MM.1S (cell line): Measurements from ENCODE around the gene RPH3AL.

ENCODE experiments used
- DNase-seq: peaks from one replicate; pipeline ENCODE4 v3.0.0-alpha.2; 2015
- H2AFZ ChIP-seq: fragments of 300-600 bp; sonication (generic); 2 replicates; pipeline ENCODE4 v1.6.0; 2016; ENCODE audit warnings: antibody characterized with exemption, low read length
- H3F3A ChIP-seq: fragments of 300-600 bp; sonication (generic); 2 replicates; pipeline ENCODE4 v1.6.1; 2016; ENCODE audit warnings: mild to moderate bottlenecking, antibody characterized with exemption, low read length, moderate library complexity, mixed read lengths; ENCODE audit not compliant: insufficient read depth
- H3K27ac ChIP-seq: fragments of 300-600 bp; sonication (generic); 2 replicates; pipeline ENCODE4 v1.5.1; 2016; ENCODE audit warnings: mild to moderate bottlenecking, low read length
- H3K27me3 ChIP-seq: fragments of 300-600 bp; sonication (generic); replicated peaks from 2 replicates; pipeline ENCODE4 v1.6.0; 2016; ENCODE audit warnings: low read length; ENCODE audit not compliant: insufficient read depth
- H3K36me3 ChIP-seq: fragments of 300-600 bp; sonication (generic); replicated peaks from 2 replicates; pipeline ENCODE4 v1.6.1; 2016; ENCODE audit warnings: mild to moderate bottlenecking, low read length, mixed read lengths; ENCODE audit not compliant: insufficient read depth
- H3K4me1 ChIP-seq: fragments of 300-600 bp; sonication (generic); 2 replicates; pipeline ENCODE4 v1.6.1; 2016; ENCODE audit warnings: low read length, mixed read lengths
- H3K4me2 ChIP-seq: fragments of 300-600 bp; sonication (generic); 2 replicates; pipeline ENCODE4 v1.6.0; 2016; ENCODE audit warnings: low read depth, low read length
- H3K4me3 ChIP-seq: fragments of 300-600 bp; sonication (generic); 2 replicates; pipeline ENCODE4 v1.5.1; 2016; ENCODE audit warnings: low read length, mixed read lengths
- H3K79me2 ChIP-seq: fragments of 300-600 bp; sonication (generic); 2 replicates; pipeline ENCODE4 v1.6.1; 2016; ENCODE audit warnings: mixed run types, low read length, mixed read lengths
- H3K9ac ChIP-seq: fragments of 300-600 bp; sonication (generic); 2 replicates; pipeline ENCODE4 v1.6.1; 2016; ENCODE audit warnings: low read length, mixed read lengths
- H3K9me2 ChIP-seq: fragments of 300-600 bp; sonication (generic); replicated peaks from 2 replicates; pipeline ENCODE4 v1.6.1; 2016; ENCODE audit warnings: mild to moderate bottlenecking, low read length, mixed read lengths; ENCODE audit not compliant: insufficient read depth
- H3K9me3 ChIP-seq: fragments of 300-600 bp; sonication (generic); replicated peaks from 2 replicates; pipeline ENCODE4 v1.6.1; 2016; ENCODE audit warnings: mild to moderate bottlenecking, low read length, mixed read lengths; ENCODE audit not compliant: insufficient read depth
- H4K20me1 ChIP-seq: fragments of 300-600 bp; sonication (generic); 2 replicates; pipeline ENCODE4 v1.6.1; 2016; ENCODE audit warnings: mild to moderate bottlenecking, low read length, moderate library complexity, mixed read lengths; ENCODE audit not compliant: insufficient read depth
- EZH2 ChIP-seq: fragments of 300-600 bp; sonication (generic); optimal IDR thresholded peaks from 2 replicates; pipeline ENCODE3; 2017; ENCODE audit warnings: low read depth, mild to moderate bottlenecking, antibody characterized with exemption, low read length, mixed read lengths
- EZH2phosphoT487 ChIP-seq: fragments of 300-600 bp; sonication (generic); IDR thresholded peaks from 2 replicates; pipeline ENCODE4 v1.6.1; 2018; ENCODE audit warnings: antibody characterized with exemption, low read length
- TF ChIP-seq, protein P1 (sequence below): fragments of 300-600 bp; sonication (generic); IDR thresholded peaks from 2 replicates; pipeline ENCODE4 v1.5.1; 2016; ENCODE audit warnings: antibody characterized with exemption, low read length, mixed read lengths

Gene RPH3AL

DNA sequence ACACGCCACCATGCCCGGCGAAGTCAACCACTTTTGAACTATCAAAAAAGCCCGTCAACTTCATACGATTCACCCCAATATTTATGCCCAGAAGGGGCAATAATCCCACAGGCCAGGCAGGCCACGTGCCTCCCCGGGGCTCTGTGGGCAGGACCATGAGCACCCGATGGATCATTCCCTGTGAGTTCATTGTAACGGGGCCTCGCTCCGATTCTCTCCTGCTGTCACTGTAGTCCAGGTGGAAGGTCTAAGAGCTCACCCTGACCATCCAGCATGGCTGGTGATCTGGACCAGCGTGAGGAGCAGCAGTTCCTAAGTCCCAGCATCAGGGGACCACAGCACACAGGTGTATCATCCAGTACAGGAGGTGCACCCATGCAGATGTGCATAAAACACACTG is 93.7 kb downstream of the RPH3AL start:
- Histone ChIP-seq H3K36me3 (no peaks in the 10 kb centered on the region), H3F3A (no peaks in the 10 kb centered on the region), H3K9me3 (no peaks in the 10 kb centered on the region), H3K79me2 (no peaks in the 10 kb centered on the region), H3K9ac (no peak overlapping the region), H4K20me1 (no peaks in the 10 kb centered on the region), H3K27ac (no peak overlapping the region), H3K4me1 (no peaks in the 10 kb centered on the region), H2AFZ (no peak overlapping the region), H3K4me2 (no peak overlapping the region), H3K9me2 (no peaks in the 10 kb centered on the region), H3K27me3 (peaks cover 58% of the 10 kb centered on the region), H3K4me3 (no peak overlapping the region)
- TF ChIP-seq, protein P1, sequence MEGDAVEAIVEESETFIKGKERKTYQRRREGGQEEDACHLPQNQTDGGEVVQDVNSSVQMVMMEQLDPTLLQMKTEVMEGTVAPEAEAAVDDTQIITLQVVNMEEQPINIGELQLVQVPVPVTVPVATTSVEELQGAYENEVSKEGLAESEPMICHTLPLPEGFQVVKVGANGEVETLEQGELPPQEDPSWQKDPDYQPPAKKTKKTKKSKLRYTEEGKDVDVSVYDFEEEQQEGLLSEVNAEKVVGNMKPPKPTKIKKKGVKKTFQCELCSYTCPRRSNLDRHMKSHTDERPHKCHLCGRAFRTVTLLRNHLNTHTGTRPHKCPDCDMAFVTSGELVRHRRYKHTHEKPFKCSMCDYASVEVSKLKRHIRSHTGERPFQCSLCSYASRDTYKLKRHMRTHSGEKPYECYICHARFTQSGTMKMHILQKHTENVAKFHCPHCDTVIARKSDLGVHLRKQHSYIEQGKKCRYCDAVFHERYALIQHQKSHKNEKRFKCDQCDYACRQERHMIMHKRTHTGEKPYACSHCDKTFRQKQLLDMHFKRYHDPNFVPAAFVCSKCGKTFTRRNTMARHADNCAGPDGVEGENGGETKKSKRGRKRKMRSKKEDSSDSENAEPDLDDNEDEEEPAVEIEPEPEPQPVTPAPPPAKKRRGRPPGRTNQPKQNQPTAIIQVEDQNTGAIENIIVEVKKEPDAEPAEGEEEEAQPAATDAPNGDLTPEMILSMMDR = no peak
- TF ChIP-seq EZH2phosphoT487 (no peak), EZH2 (no peak)
- DNase-seq = no peak

- H3K4me1 ChIP-seq = no peaks in the 10 kb centered on the region
- no peaks in the 10 kb centered on the region for H3K36me3 ChIP-seq
- no peaks in the 10 kb centered on the region for H3F3A ChIP-seq
- no peak overlapping the region for H3K27ac ChIP-seq
- H3K9me3 ChIP-seq = no peaks in the 10 kb centered on the region
- DNase-seq = no peak
- no peak overlapping the region for H2AFZ ChIP-seq
- H3K4me3 ChIP-seq = no peak overlapping the region
- no peak overlapping the region for H3K9ac ChIP-seq
- peaks cover 52% of the 10 kb centered on the region for H3K27me3 ChIP-seq
- no peaks in the 10 kb centered on the region for H3K79me2 ChIP-seq
- H3K4me2 ChIP-seq = no peak overlapping the region
- no peak for TF ChIP-seq EZH2phosphoT487
- TF ChIP-seq, protein P1 = no peak
- no peak for TF ChIP-seq EZH2
- no peaks in the 10 kb centered on the region for H3K9me2 ChIP-seq
- no peaks in the 10 kb centered on the region for H4K20me1 ChIP-seq
Measured at GRCh38 chr17:258045-258734, 94.4 kb downstream of the RPH3AL start.

DNA sequence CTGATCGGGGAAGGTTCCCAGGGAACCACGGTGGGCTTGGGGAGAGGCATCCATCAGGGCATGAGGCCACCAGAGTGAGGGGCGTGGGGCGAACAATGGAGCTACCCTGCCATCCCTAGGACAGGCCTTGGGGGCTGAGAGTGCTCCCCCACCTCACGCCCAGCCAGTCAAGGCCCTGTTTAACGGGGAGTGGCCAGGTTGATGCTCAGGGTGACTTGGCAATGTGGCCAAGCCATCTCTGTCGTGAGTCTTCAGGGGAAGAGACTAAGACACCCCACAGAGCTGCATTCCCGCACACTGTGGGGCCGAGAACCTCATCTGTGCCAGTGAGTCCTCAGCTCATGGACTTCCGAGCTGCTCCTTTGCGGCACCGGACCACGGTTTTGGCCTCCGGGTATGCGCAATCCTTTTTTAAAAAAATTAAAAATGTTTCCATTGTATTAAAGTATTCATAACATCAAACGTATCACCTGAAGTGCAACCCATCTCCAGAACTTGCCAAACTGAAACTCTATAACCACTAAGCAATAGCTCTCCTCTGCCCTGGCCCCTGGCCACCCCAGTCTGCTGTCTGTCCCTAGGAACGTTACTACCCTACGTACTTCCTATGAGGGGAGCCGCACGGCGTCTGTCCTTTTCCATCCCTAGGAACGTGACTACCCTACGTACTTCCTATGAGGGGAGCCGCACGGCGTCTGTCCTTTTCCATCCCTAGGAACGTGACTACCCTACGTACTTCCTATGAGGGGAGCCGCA is 99.3 kb downstream of the RPH3AL start:
- TF ChIP-seq, protein P1 = no peak
- TF ChIP-seq EZH2 (no peak), EZH2phosphoT487 (no peak)

More for the DNA sequence above, 99.3 kb downstream of the RPH3AL start:
- H4K20me1 ChIP-seq = no peaks in the 10 kb centered on the region
- H3K9me2 ChIP-seq = no peaks in the 10 kb centered on the region
- H3K9me3 ChIP-seq = no peaks in the 10 kb centered on the region
- no peaks in the 10 kb centered on the region for H3K4me1 ChIP-seq
- no peaks in the 10 kb centered on the region for H3K79me2 ChIP-seq
- H3K27me3 ChIP-seq = peaks cover 49% of the 10 kb centered on the region
- H3K9ac ChIP-seq = no peak overlapping the region
- no peak overlapping the region for H3K4me2 ChIP-seq
- no peaks in the 10 kb centered on the region for H3K36me3 ChIP-seq
- H3K4me3 ChIP-seq = no peak overlapping the region
- no peaks in the 10 kb centered on the region for H3F3A ChIP-seq
- no peak overlapping the region for H2AFZ ChIP-seq
- H3K27ac ChIP-seq = no peak overlapping the region
- no peak for DNase-seq
